ENCODE results near the gene AQP3. TPM values are rescaled to one million over a fixed set of nuclear protein-coding genes. Genes with fewer than 3 reads are reported as not detected.

The AQP3 gene
- total and polyA plus RNA-seq, 2 of the 13 experiments (the other 11 are each of a cell fraction or from before 2014, with no cell fraction given), result 1.4 to 5.5 TPM

DNA sequence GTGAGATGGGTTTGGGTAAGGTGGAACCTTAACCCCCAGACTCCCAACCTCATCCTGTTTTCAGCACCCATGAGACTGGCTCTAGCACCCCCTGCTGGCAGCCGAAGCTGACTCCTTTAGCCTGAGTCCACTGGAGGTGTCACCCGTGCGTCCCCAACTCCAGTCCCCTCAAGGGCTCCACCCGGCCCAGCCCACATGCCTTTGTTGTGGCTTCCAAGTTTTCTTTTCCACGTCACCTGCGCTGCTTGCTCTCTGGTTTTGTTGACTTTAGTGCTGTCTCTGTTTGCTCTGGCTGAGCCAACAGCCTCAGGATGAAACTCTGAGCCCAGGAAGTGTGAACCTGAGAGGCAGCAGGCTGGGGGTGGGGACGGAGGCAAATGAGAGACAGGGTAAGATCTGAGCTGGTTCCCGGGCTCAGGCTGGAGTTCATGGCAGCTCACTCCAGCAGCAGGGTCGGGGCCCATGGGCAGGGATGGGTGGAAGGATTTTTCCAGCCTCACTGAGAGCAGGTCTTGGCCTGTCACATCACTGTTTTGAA, 31.8 kb downstream of the AQP3 start (continued):
- TF ChIP-seq, protein P1, sequence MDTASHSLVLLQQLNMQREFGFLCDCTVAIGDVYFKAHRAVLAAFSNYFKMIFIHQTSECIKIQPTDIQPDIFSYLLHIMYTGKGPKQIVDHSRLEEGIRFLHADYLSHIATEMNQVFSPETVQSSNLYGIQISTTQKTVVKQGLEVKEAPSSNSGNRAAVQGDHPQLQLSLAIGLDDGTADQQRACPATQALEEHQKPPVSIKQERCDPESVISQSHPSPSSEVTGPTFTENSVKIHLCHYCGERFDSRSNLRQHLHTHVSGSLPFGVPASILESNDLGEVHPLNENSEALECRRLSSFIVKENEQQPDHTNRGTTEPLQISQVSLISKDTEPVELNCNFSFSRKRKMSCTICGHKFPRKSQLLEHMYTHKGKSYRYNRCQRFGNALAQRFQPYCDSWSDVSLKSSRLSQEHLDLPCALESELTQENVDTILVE (CRISPR knock-in tag; IDR thresholded peaks at IDR 0.05), result peak; percentile 85
- no peak for TF ChIP-seq ZNF773 (CRISPR knock-in tag; IDR thresholded peaks at IDR 0.05; ENCODE audit: borderline replicate concordance)
- peak; percentile 98 for TF ChIP-seq PHF5A (CRISPR knock-in tag; IDR thresholded peaks at IDR 0.05; ENCODE audit: low read depth, unreplicated experiment)
- peak; percentile 91 for TF ChIP-seq ATF7-NPFF (CRISPR knock-in tag; IDR thresholded peaks at IDR 0.05; ENCODE audit: low read depth)
- TF ChIP-seq NRL (CRISPR knock-in tag; IDR thresholded peaks at IDR 0.05; ENCODE audit: borderline replicate concordance), result peak; percentile 73; the same call in 1 of the 2 replicates
- TF ChIP-seq, protein P2, sequence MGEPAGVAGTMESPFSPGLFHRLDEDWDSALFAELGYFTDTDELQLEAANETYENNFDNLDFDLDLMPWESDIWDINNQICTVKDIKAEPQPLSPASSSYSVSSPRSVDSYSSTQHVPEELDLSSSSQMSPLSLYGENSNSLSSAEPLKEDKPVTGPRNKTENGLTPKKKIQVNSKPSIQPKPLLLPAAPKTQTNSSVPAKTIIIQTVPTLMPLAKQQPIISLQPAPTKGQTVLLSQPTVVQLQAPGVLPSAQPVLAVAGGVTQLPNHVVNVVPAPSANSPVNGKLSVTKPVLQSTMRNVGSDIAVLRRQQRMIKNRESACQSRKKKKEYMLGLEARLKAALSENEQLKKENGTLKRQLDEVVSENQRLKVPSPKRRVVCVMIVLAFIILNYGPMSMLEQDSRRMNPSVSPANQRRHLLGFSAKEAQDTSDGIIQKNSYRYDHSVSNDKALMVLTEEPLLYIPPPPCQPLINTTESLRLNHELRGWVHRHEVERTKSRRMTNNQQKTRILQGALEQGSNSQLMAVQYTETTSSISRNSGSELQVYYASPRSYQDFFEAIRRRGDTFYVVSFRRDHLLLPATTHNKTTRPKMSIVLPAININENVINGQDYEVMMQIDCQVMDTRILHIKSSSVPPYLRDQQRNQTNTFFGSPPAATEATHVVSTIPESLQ (CRISPR knock-in tag; conservative IDR thresholded peaks at IDR 0.05), result no peak
- TF ChIP-seq TEAD2 (CRISPR knock-in tag; IDR thresholded peaks at IDR 0.05), result no peak
- TF ChIP-seq, protein P3, sequence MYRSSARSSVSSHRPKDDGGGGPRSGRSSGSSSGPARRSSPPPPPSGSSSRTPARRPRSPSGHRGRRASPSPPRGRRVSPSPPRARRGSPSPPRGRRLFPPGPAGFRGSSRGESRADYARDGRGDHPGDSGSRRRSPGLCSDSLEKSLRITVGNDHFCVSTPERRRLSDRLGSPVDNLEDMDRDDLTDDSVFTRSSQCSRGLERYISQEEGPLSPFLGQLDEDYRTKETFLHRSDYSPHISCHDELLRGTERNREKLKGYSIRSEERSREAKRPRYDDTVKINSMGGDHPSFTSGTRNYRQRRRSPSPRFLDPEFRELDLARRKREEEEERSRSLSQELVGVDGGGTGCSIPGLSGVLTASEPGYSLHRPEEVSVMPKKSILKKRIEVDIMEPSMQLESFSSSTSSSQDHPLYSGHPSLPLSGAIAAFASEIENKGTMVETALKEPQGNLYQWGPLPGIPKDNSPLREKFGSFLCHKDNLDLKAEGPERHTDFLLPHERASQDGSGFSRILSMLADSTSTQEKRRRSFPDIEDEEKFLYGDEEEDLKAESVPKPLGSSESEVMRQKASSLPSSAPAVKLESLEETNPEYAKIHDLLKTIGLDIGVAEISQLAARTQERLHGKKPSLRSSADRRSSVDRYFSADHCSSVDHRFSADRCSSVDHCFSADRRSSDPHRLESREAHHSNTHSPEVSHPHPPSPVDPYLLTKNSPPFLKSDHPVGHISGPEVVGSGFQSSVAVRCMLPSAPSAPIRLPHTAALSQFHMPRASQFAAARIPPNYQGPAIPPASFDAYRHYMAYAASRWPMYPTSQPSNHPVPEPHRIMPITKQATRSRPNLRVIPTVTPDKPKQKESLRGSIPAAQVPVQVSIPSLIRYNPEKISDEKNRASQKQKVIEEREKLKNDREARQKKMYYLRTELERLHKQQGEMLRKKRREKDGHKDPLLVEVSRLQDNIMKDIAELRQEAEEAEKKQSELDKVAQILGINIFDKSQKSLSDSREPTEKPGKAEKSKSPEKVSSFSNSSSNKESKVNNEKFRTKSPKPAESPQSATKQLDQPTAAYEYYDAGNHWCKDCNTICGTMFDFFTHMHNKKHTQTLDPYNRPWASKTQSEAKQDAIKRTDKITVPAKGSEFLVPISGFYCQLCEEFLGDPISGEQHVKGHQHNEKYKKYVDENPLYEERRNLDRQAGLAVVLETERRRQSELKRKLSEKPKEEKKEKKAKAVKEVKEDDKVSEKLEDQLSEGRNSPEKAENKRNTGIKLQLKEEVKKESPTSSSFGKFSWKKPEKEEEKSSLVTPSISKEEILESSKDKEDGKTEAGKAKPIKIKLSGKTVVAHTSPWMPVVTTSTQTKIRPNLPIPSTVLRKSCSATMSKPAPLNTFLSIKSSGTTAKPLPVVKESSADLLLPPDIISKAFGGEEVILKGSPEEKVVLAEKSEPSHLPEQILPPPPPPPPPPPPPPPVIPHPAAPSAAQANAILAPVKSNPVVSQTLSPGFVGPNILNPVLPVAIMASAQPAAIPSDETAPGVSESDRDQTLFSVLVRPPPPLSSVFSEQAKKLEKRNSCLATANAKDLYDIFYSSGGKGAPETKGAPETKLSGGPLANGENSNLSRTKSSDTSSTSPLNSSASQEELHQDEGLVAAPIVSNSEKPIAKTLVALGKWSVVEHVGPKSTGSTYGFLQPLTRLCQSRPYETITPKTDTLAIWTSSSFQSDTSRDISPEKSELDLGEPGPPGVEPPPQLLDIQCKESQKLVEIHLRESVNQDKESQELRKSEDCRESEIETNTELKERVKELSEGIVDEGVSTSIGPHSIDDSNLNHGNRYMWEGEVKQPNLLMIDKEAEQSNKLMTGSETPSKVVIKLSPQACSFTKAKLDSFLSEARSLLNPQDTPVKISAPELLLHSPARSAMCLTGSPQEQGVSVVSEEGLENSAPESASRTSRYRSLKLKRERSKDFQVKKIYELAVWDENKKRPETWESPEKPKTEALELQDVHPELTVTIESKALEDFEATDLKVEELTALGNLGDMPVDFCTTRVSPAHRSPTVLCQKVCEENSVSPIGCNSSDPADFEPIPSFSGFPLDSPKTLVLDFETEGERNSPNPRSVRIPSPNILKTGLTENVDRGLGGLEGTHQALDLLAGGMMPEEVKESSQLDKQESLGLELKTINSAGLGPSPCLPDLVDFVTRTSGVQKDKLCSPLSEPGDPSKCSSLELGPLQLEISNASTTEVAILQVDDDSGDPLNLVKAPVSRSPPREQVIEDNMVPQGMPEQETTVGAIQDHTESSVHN (CRISPR knock-in tag; IDR thresholded peaks at IDR 0.05), result 0 out of 2 replicates have a peak, but pooled peaks have one; percentile 55
- no peak for TF ChIP-seq PAF1 (CRISPR knock-in tag; IDR thresholded peaks at IDR 0.05)
- TF ChIP-seq AHR (CRISPR knock-in tag; IDR thresholded peaks at IDR 0.05), result no peak
- TF ChIP-seq PCBP1 (IDR thresholded peaks at IDR 0.05; ENCODE audit: borderline replicate concordance, low read depth, low read length), result no peak
- TF ChIP-seq GTF2F1 (IDR thresholded peaks at IDR 0.05; ENCODE audit: low read length), result no peak
- no peak for TF ChIP-seq ZNF30 (CRISPR knock-in tag; IDR thresholded peaks at IDR 0.05)
- TF ChIP-seq ZSCAN29 (CRISPR knock-in tag; conservative IDR thresholded peaks at IDR 0.05), result peak; percentile 94; the same call in 1 of the 2 replicates
- TF ChIP-seq ZNF549 (CRISPR knock-in tag; IDR thresholded peaks at IDR 0.05), result no peak
- TF ChIP-seq NONO (IDR thresholded peaks at IDR 0.05), result no peak
- TF ChIP-seq NONO (CRISPR knock-in tag; conservative IDR thresholded peaks at IDR 0.05), result peak; percentile 100
- TF ChIP-seq NFATC3 (CRISPR knock-in tag; IDR thresholded peaks at IDR 0.05), result peak; percentile 52; the same call in 1 of the 2 replicates
- no peak for TF ChIP-seq ZNF546 (CRISPR knock-in tag; conservative IDR thresholded peaks at IDR 0.05)
- TF ChIP-seq CC2D1A (CRISPR knock-in tag; IDR thresholded peaks at IDR 0.05), result no peak
- TF ChIP-seq ZNF558 (CRISPR knock-in tag; IDR thresholded peaks at IDR 0.05; ENCODE audit: borderline replicate concordance), result no peak

Data from HepG2 (cell line).